H7 (cell line): ENCODE data around the gene ATP6V1F. TPM values are rescaled to one million over a fixed set of nuclear protein-coding genes. Genes with fewer than 3 reads are reported as not detected.

Experiments used
- DNase-seq: peaks from one replicate; pipeline ENCODE4 v3.0.0; 2012
- H3K27me3 ChIP-seq: 2 replicates; pipeline ENCODE4 v1.6.0; 2011; ENCODE audit warnings: mild to moderate bottlenecking, low read length; ENCODE audit not compliant: control insufficient read depth, insufficient read depth
- H3K36me3 ChIP-seq: replicated peaks from 2 replicates; pipeline ENCODE4 v1.5.1; 2011; ENCODE audit warnings: low read length; ENCODE audit not compliant: control insufficient read depth, insufficient read depth
- H3K4me3 ChIP-seq: 2 replicates; pipeline ENCODE4 v1.5.1; 2011; ENCODE audit warnings: low read depth, mild to moderate bottlenecking, control low read depth, low read length, moderate library complexity; ENCODE audit not compliant: insufficient read depth
- total RNA-seq: library from RNA; depleted of rRNA; stranded (reverse); fragments of >200 nt; shearing (Covaris generic); gene quantifications from 2 replicates; pipeline ENCODE4 v1.2.3, GENCODE V29; 2014

ATP6V1F gene
- total RNA-seq, 1 experiment from 2014 or later: 120 TPM

GRCh38 chr7:128877756-128878120, 15.1 kb downstream of the ATP6V1F start:
- Histone ChIP-seq H3K36me3 (no peaks in the 10 kb centered on the region), H3K27me3 (no peaks in the 10 kb centered on the region)
- DNase-seq: no peak

GRCh38 chr7:128878226-128879105, 15.8 kb downstream of the ATP6V1F start:
- no peaks in the 10 kb centered on the region for H3K36me3 ChIP-seq
- no peak overlapping the region for H3K4me3 ChIP-seq
- DNase-seq: peak; percentile 41
- H3K27me3 ChIP-seq: no peaks in the 10 kb centered on the region

More at GRCh38 chr7:128877756-128878120, 15.1 kb downstream of the ATP6V1F start:
- no peak overlapping the region for H3K4me3 ChIP-seq

GRCh38 chr7:128879461-128879938, 16.8 kb downstream of the ATP6V1F start:
- Histone ChIP-seq H3K4me3 (no peak overlapping the region), H3K36me3 (no peaks in the 10 kb centered on the region), H3K27me3 (no peaks in the 10 kb centered on the region)
- DNase-seq: no peak

DNA sequence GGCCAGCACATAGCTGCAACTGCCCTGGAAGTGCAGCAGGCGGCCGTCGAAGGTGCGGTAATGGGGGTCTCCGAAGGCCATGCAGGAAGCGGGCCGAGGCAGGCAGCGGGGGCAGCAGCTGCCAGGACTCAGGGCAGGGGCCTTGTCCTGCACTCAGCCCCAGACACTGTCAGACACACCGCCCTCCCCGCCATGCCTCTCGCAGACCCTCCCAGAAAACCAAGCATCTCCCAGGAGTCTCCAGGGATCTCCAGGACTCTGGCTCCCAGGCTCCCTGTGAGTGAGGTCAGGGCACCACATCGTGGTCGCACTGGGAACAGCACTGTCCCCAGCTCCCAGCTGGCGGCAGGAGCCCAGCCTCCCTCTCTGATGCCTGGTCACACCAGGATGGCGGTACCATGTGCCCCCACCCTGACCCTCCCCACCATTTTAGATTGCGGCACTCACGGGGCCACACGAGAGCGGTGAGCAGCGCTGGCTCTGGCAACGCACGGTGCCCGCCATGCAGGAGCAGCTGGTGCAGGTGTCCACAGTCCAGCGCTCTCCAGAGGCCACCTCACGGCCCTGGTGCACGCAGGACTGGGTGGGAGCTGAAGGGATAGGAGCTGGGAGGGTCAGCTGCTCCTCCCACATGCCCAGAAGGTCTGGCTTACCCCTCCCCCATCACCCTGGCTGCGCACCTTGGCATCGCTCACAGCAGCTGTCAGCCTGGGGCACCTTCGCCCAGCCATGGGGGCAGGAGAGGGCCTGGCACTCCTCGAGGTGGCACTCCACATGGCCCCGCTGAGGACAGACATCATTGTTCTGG, 17.5 kb downstream of the ATP6V1F start:
- Histone ChIP-seq H3K27me3 (no peaks in the 10 kb centered on the region), H3K4me3 (no peak overlapping the region), H3K36me3 (no peaks in the 10 kb centered on the region)
- DNase-seq: peak; percentile 98

DNA sequence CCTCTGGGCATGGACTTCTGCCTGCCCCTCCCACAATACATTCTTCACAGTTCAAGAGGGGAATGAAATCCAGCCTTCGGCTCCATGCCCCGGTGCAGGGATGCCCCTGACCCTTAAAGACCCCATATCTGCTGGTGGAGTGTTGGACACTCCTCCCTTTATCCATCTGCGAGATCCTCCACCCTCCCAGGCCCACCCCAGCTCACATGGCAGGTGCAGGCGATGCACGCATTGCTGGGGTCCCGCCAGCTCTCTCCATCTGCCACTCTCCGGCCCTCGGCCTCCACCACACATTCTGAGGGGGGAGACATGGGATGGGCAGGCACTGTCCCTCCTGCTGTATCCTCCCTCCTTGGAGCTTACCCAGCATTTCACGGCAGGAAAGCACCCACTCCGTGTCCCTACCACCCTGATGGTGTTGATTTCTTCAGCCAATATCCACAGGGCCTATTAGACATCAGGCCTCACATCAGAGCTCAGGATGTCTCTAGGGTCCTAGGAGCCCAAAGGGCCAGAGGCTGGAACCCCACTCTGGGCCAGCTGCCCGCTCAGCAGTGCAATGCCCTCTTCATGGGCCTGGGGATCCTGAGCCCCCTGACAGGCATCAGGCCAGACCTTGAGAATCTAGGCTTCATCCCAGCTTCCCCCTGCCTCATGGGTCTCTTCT, 18.3 kb downstream of the ATP6V1F start:
- H3K36me3 ChIP-seq: no peaks in the 10 kb centered on the region
- no peak for DNase-seq
- H3K4me3 ChIP-seq: no peak overlapping the region
- no peaks in the 10 kb centered on the region for H3K27me3 ChIP-seq

GRCh38 chr7:128881458-128882125, 18.9 kb downstream of the ATP6V1F start:
- Histone ChIP-seq H3K36me3 (no peaks in the 10 kb centered on the region), H3K27me3 (no peaks in the 10 kb centered on the region), H3K4me3 (no peak overlapping the region)
- peak; percentile 46 for DNase-seq

DNA sequence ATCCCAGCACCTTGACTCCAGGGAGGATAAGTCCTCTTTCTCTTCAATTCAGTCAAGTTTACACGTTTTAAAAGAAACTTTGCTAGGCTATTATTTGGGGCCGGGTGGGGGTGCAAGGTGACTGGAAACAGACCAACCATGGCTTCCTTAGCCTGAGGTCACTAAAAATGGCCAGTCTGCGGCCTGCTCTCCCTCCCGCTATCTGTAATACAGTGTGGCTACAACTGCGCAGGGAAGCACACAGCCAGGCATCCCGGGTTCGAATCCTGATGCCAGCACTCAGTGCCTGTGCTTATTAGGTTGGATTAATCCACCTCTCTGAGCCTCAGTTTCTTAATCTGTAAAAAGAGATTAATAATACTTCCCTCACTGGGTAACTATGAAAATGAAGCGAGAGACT, 19.5 kb downstream of the ATP6V1F start:
- H3K27me3 ChIP-seq: no peaks in the 10 kb centered on the region

GRCh38 chr7:128883622-128884448, 21.2 kb downstream of the ATP6V1F start:
- Histone ChIP-seq H3K36me3 (no peaks in the 10 kb centered on the region), H3K4me3 (no peak overlapping the region), H3K27me3 (no peaks in the 10 kb centered on the region)
- peak; percentile 98 for DNase-seq

More for the DNA sequence above, 19.5 kb downstream of the ATP6V1F start:
- Histone ChIP-seq H3K36me3 (no peaks in the 10 kb centered on the region), H3K4me3 (no peak overlapping the region)
- DNase-seq: peak; percentile 38

GRCh38 chr7:128884561-128885369, 22.1 kb downstream of the ATP6V1F start:
- Histone ChIP-seq H3K36me3 (no peaks in the 10 kb centered on the region), H3K4me3 (no peak overlapping the region), H3K27me3 (no peaks in the 10 kb centered on the region)
- DNase-seq: peak; percentile 61

GRCh38 chr7:128885370-128886187, 22.9 kb downstream of the ATP6V1F start:
- Histone ChIP-seq H3K27me3 (no peaks in the 10 kb centered on the region; the same call in 1 of the 2 replicates), H3K36me3 (no peaks in the 10 kb centered on the region), H3K4me3 (no peak overlapping the region)
- no peak for DNase-seq

DNA sequence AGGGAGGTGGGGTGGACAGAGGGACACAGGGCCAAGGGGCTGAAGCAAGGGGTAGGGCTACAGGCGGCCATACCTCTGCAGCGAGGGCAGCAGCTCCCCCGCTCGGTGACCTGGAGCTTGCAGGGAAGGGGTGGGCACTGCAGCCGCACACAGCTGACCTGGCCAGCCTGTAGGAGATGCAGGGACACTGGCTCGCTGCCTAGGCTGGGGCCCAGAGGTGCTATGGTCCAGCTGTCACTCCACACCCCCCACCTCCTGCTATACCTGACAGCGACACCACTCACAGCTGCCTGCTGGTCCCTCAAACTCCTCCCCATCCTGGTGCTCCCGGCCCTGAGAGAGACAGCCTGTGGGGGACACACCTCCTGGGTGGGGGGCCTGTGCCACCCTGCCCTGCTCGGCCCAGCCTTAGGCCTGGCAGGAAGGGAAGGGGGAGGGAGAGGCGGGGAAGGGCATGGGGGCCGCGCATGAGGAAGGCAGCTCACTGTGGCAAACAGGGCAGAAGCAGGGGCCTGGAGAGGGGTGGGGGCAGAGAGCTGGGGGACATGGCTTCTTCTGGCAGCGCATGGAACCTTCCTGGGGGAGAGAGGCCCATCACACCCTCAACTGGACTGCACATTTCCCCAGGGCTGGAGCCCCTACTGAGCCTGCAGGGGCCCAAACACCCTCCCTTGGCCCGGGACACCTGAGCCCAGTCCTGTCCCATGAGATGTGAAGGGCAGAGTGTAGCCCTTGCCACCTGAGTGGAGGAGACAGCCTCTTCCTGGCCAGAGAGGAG, 23.9 kb downstream of the ATP6V1F start:
- peak; percentile 75 for DNase-seq

More for the DNA sequence above, 23.9 kb downstream of the ATP6V1F start:
- H3K27me3 ChIP-seq: peaks cover 6% of the 10 kb centered on the region
- no peaks in the 10 kb centered on the region for H3K36me3 ChIP-seq
- no peak overlapping the region for H3K4me3 ChIP-seq
